HG02870 (cell line): ENCODE data around the gene TTC39B.
A peak's percentile ranks its signal among the peaks of the same experiment; 100 is the strongest.

Experiments used
- ATAC-seq: cut with Tn5 transposase; IDR thresholded peaks from one replicate; pipeline ENCODE4 v1.9.1; 2021; ENCODE audit warnings: mild to moderate bottlenecking, moderate library complexity; ENCODE audit not compliant: unreplicated experiment

Gene TTC39B

GRCh38 chr9:15231788-15232635, 75.0 kb downstream of the TTC39B start:
- no peak for ATAC-seq

GRCh38 chr9:15229409-15229808, 77.6 kb downstream of the TTC39B start:
- ATAC-seq: no peak

GRCh38 chr9:15227491-15227890, 79.5 kb downstream of the TTC39B start:
- ATAC-seq: no peak

- no peak for ATAC-seq
Measured at GRCh38 chr9:15225564-15226126, 81.4 kb downstream of the TTC39B start.

GRCh38 chr9:15222313-15222712, 84.7 kb downstream of the TTC39B start:
- ATAC-seq: no peak

- ATAC-seq: no peak
Measured at GRCh38 chr9:15221746-15222145, 85.3 kb downstream of the TTC39B start.

GRCh38 chr9:15220658-15221318, 86.2 kb downstream of the TTC39B start:
- no peak for ATAC-seq

- no peak for ATAC-seq
Measured at GRCh38 chr9:15219546-15219945, 87.5 kb downstream of the TTC39B start.

GRCh38 chr9:15218994-15219393, 88.0 kb downstream of the TTC39B start:
- no peak for ATAC-seq

GRCh38 chr9:15213249-15213648, 93.8 kb downstream of the TTC39B start:
- no peak for ATAC-seq

GRCh38 chr9:15211815-15212495, 95.1 kb downstream of the TTC39B start:
- no peak for ATAC-seq

- peak; percentile 66 for ATAC-seq
Measured at GRCh38 chr9:15211160-15211814, 95.7 kb downstream of the TTC39B start.

GRCh38 chr9:15206903-15207696, 99.9 kb downstream of the TTC39B start:
- no peak for ATAC-seq

GRCh38 chr9:15205632-15206420, 101.2 kb downstream of the TTC39B start:
- no peak for ATAC-seq

- no peak for ATAC-seq
Measured at GRCh38 chr9:15203581-15203980, 103.4 kb downstream of the TTC39B start.

GRCh38 chr9:15200111-15200510, 106.9 kb downstream of the TTC39B start:
- ATAC-seq: no peak

GRCh38 chr9:15192856-15193255, 114.2 kb downstream of the TTC39B start:
- ATAC-seq: no peak

- ATAC-seq: peak; percentile 75
Measured at GRCh38 chr9:15191378-15191777, 115.6 kb downstream of the TTC39B start.

GRCh38 chr9:15189481-15189880, 117.5 kb downstream of the TTC39B start:
- ATAC-seq: no peak
